Measurements from ENCODE around the gene ASB11. TPM values are rescaled to one million over a fixed set of nuclear protein-coding genes. Genes with fewer than 3 reads are reported as not detected.

ASB11 gene
- total and polyA plus RNA-seq, 10 donors, result not detected

DNA sequence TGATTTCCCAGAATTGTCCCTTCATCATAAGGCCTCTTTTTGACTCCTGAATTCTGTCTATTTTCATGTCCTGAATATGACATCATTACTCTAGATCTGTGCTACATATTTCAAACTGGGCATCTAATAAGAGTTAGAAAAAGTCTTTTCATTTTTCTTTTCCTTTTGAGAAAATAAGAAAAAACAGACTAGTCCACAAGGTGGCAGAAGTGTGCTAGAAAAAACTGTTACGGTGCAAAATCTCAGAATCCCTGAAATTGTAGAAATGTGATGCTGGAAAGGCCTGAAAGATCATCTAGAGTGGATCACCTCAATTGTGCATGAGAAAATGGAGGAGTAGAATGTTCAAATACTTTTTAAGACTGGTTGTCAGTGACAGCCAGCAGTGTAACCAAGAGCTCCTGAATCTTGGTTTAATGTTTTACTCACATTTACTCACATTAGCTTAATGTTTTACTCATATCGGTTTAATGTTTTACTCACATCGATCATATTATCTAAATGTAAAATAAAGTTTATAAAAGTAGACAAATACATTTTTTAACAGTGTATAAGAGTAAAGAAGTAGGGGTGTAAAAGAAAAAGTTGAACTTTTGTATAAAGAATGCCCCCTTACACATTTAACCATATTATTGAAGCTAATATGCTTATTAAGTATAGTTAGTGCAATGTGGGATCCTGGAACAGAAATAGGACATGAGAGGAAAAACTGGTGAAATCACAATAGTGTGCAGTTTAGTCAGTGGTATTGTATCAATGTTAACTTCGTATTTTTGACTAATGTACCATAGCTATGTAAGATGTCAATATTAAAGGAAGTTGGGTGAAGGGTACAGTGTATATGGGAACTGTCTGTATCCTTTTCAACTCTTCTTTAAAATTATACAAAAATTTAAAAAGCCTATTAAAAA is 15.2 kb downstream of the ASB11 start:
- Histone ChIP-seq H3K36me3 (no peaks in the 10 kb centered on the region), H3K9me3 (no peaks in the 10 kb centered on the region), H3K4me3 (no peak overlapping the region), H3K4me1 (peaks cover 0 to 3% (median 0%) of the 10 kb centered on the region in 6 donors), H3K27me3 (replicated peaks in 1 of 7) (no peaks in the 10 kb centered on the region), H3K27ac (peak overlapping the region in 3 of 8 donors; percentile 25 to 67 (median 64))
- TF ChIP-seq, protein P1, sequence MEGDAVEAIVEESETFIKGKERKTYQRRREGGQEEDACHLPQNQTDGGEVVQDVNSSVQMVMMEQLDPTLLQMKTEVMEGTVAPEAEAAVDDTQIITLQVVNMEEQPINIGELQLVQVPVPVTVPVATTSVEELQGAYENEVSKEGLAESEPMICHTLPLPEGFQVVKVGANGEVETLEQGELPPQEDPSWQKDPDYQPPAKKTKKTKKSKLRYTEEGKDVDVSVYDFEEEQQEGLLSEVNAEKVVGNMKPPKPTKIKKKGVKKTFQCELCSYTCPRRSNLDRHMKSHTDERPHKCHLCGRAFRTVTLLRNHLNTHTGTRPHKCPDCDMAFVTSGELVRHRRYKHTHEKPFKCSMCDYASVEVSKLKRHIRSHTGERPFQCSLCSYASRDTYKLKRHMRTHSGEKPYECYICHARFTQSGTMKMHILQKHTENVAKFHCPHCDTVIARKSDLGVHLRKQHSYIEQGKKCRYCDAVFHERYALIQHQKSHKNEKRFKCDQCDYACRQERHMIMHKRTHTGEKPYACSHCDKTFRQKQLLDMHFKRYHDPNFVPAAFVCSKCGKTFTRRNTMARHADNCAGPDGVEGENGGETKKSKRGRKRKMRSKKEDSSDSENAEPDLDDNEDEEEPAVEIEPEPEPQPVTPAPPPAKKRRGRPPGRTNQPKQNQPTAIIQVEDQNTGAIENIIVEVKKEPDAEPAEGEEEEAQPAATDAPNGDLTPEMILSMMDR (IDR thresholded peaks at IDR 0.05 in 8 of 11, conservative IDR thresholded peaks at IDR 0.05 in 3 of 11), result peak in 6 of 11 experiments; percentile 29 to 41 (median 40)
- no peak for TF ChIP-seq POLR2AphosphoS5 (IDR thresholded peaks at IDR 0.05)
- no peak for TF ChIP-seq POLR2A (IDR thresholded peaks at IDR 0.05)
- 56 to 67% (median 59%) methylated on average over 4 of the region's 4 CpGs for WGBS, 5 donors
- DNase-seq, result no peak
- intact Hi-C loops (cut with DNase I; ENCODE audit: low total_unique reads), result no loop called here

DNA sequence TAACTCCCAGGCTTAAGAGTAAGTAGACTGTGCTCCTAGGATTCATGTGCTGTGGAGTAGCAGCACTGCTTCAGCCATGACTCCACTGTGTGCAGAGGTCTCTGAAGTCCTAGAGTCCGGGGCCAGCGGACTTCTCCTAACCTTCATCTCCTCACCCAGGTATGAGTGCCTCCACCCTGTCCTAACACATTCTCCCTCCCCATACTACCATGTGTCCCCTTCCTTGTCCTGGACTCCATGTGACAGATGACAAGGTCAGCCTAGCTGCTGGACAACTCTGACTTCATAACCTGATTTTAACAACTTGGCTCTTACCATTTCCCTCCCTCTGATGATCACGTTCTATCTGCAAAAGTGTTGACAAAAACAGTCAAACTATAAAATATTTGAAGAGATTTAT is 16.7 kb downstream of the ASB11 start:
- Histone ChIP-seq H3K9me3 (no peaks in the 10 kb centered on the region), H3K4me3 (no peak overlapping the region), H3K27me3 (replicated peaks in 1 of 7) (no peaks in the 10 kb centered on the region), H3K27ac (peak overlapping the region in 4 of 8 donors; percentile 48 to 68 (median 66)), H3K36me3 (no peaks in the 10 kb centered on the region), H3K4me1 (peaks cover 0 to 3% (median 0%) of the 10 kb centered on the region in 6 donors)
- DNase-seq, result no peak
- TF ChIP-seq POLR2AphosphoS5 (IDR thresholded peaks at IDR 0.05), result no peak
- TF ChIP-seq, protein P1 (IDR thresholded peaks at IDR 0.05 in 8 of 11, conservative IDR thresholded peaks at IDR 0.05 in 3 of 11), result no peak
- no peak for TF ChIP-seq POLR2A (IDR thresholded peaks at IDR 0.05)
- intact Hi-C loops (cut with DNase I; ENCODE audit: low total_unique reads), result no loop called here
- 75 to 87% (median 80%) methylated on average over 3 of the region's 3 CpGs for WGBS, 5 donors

DNA sequence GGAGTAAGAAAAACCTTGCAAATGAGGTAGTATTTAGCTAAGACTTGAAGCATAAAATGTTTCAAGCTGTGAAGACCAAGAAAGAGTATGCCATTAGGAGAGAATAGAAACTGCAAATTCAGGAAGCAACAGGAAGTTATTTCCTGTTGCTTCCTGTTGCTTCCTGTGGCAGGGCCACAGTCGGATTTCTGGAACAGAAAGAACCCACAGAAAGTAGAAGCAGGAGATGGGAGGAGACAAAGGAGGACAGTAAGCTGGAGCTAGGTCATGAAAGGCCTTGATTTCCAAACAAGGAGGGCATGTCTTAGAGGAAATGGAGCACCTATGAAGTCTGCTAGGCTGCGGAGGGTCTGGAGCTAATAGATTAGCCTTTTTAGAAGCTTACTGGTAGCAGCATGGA is 17.2 kb downstream of the ASB11 start:
- WGBS, 5 donors, result 21 to 39% (median 35%) methylated on average over 2 of the region's 2 CpGs
- TF ChIP-seq, protein P1 (IDR thresholded peaks at IDR 0.05 in 8 of 11, conservative IDR thresholded peaks at IDR 0.05 in 3 of 11), result no peak
- peak in 1 of 3 donors; percentile 26 for TF ChIP-seq POLR2AphosphoS5 (IDR thresholded peaks at IDR 0.05)
- Histone ChIP-seq H3K36me3 (no peaks in the 10 kb centered on the region), H3K4me3 (no peak overlapping the region), H3K27me3 (replicated peaks in 1 of 7) (no peaks in the 10 kb centered on the region), H3K4me1 (peaks cover 0 to 3% (median 0%) of the 10 kb centered on the region in 6 donors), H3K9me3 (no peaks in the 10 kb centered on the region), H3K27ac (peak overlapping the region in 5 of 8 donors; percentile 26 to 68 (median 64))
- intact Hi-C loops (cut with DNase I; ENCODE audit: low total_unique reads), result no loop called here
- no peak for DNase-seq

DNA sequence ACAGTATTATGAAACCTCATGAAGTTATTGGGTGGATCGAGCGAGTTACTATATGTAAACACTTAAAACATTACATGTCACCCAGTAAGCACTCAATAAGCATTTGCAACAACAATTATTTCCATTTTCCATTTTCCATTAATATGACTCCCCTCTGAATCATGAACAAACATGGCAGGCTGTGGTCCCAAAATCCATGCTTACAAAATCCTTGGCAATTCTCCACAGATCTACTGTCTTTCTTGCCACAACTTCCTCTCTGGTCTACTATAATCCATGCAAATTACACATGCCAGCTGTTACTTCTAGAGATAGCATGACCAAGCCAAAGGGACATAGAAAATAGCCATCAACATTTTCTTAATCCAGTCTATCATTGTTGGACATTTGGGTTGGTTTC is 22.0 kb downstream of the ASB11 start:
- H3K9me3 ChIP-seq, result no peaks in the 10 kb centered on the region
- DNase-seq, result no peak
- no peak for TF ChIP-seq POLR2A (IDR thresholded peaks at IDR 0.05)
- no peak for TF ChIP-seq POLR2AphosphoS5 (IDR thresholded peaks at IDR 0.05)
- TF ChIP-seq, protein P1 (IDR thresholded peaks at IDR 0.05 in 8 of 11, conservative IDR thresholded peaks at IDR 0.05 in 3 of 11), result no peak
- H3K27me3 ChIP-seq (replicated peaks in 1 of 7), result no peaks in the 10 kb centered on the region
- no peak overlapping the region for H3K4me3 ChIP-seq
- no peaks in the 10 kb centered on the region for H3K4me1 ChIP-seq
- H3K27ac ChIP-seq, result no peak overlapping the region
- intact Hi-C loops (cut with DNase I; ENCODE audit: low total_unique reads), result no loop called here
- no peaks in the 10 kb centered on the region for H3K36me3 ChIP-seq
- WGBS, 5 donors, result 83 to 94% (median 90%) methylated on average over 2 of the region's 2 CpGs

Measured in spleen (tissue), 11 donors.